Hindlimb muscle (tissue), 1 donor: ENCODE data around the gene SLC51B. TPM values are rescaled to one million over a fixed set of nuclear protein-coding genes. Genes with fewer than 3 reads are reported as not detected.
A peak's percentile ranks its signal among the peaks of the same experiment; 100 is the strongest.
"Not testable (repeated sequence)": the region's sequence is repeated elsewhere in the genome, so short reads cannot be mapped to it uniquely, and the experiment has no call there.

Source experiments
- DNase-seq: peaks from one replicate; pipeline ENCODE4 v3.0.0-alpha.2; 2013
- polyA plus RNA-seq: library from polyadenylated mRNA; unstranded; fragments of 120-200 nt; gene quantifications from one replicate; pipeline ENCODE4 v1.2.1, GENCODE V29; 2013; ENCODE audit not compliant: insufficient read length

Gene SLC51B
- 2.4 TPM for polyA plus RNA-seq

DNA sequence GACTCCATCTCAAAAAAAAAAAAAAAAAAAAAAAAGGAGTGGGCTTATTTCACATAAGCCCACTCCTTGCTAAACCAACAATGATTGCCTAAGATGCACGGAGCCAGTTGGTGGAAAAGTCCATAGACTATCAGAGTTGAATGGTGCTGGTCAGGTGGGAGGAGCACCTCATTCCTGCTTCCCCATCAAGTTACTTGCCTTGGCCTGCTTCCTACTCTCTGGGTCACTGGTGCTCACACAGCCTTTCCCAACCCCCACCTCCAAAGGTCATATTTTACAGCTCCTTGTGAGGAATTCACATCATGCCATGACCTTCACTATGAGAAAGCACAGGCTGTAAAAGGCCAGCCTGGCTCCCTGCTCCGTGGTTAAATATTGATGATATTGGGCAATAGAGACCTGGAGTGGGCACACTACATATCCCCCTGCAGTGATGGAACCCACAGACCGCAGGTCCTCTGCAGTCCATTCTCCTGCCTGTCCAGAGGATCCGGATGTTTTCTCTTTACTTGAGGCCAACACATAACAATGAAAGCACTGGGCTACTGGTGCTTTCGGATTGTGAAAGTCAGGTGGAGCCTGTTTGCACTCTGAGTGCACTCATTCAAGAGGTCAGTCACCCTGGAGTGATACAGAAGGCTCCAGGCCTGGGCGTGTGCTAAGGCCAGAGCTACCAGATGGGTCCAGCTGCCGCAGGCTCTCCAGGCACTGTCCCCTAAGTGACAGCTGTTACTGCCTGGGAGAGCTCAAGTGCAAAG lies at the start of gene SLC51B:
SLC51B (plus strand) TSS at position 664 of the 758 bp plus-strand sequence. CDS start 4,618 bp downstream, outside the sequence.
- DNase-seq: no peak

- DNase-seq: no peak
Measured at GRCh38 chr15:64997066-64997465, 48.1 kb upstream of the SLC51B start.

DNA sequence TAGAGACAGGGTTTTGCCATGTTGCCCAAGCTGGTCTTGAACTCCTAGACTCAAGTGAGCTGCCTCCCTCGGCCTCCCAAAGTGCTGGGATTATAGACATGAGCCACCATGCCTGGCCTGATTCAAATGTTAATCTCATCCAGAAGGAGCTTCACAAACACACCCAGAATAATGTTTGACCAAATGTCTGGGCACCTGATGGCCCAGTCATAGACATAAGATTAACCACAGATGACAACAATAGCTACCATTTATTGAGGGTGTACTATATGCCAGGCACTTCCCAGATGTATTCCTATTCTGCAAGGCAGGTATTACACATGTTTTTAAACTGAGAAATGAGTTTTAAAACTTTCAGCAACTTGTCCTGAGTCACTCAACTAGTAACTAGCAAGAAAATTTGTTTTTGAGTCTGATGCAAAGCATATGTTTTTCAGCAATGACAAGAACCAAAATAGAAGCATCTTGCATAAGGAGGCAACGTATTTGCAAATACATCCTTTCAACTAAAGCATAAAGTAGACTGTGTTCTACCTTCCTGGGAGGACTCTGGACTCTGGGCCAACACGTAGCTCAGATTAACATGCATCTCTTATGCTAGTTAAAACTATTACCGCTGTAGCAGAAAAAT lies 47.3 kb upstream of the SLC51B start:
- no peak for DNase-seq

DNA sequence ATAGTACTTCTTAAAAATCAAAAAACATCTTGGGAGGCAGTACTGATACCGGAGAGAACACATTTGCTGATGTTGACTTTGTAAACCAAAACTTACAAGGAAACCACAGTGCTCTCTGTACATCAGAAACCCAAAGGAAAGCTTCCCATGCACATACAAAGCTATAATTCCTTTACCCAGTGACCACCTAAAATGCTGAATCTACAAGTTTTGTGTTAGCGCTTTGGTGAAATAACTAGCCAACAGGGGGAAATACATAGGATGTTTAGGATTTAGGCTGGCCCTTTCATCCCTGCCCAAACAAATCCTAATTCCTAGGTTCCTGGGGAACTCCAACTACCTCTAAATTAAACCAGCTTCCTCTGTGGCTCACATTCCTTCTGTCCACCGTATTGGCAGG lies 40.2 kb upstream of the SLC51B start:
- DNase-seq: no peak

DNA sequence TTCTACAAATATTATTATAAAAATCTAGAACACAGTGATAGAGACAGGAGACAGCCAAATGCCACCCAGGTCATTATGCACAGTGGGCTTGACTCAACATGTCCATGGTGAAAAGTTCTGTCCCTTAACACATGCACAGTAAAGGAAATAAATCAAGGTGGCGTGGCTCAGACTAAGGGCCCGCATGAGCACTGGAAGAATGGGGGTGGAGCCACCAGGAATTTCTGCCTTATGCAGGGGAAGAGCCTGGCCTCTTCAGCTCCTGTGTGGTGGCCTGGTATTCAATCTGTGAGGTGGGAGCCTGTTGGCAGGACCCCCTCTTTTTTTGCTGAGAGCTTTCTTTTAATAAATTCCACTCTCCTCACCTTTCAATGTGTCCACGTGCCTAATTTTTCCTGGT lies 38.3 kb upstream of the SLC51B start:
- DNase-seq: no peak

DNA sequence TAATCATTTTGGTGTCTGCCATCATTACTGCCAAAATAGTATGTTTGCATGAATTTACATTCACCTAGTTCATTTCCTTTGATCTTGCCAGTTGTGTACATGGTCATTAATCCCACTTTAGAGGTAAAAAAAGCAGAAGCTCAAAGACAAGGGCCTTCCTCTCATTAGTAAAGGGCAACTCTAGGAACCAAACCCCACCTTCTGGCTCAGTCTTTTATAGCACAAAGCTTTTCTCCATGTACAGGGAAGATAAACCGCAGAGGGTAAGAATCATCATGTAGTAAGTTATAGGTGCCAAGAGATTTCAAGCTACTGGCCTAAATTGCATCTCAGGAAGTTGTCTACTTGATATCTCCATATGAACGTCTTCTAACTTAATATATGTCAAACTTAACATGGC lies 36.2 kb upstream of the SLC51B start:
- DNase-seq: no peak

GRCh38 chr15:65011198-65011597 lies 34.0 kb upstream of the SLC51B start:
- DNase-seq: not testable (repeated sequence)

DNA sequence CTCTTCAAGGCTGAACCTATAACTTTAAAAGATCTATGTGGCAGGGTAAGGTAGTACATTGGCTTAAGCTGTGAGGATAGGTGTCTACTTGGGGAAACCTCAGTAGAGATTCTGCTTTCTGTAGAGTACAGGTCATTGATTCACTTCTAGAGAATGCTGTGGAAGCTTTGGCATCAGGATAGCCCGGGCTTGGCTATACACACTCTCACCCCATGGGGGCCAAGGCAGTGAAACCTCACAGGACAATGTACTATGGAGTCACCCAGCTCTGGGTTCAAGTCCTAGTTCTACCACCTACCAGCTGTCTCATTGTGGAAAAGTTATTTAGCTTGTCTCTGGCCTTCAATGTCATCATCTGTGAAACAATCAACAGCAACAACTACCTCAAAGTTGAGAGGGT lies 24.8 kb upstream of the SLC51B start:
- DNase-seq: no peak

DNA sequence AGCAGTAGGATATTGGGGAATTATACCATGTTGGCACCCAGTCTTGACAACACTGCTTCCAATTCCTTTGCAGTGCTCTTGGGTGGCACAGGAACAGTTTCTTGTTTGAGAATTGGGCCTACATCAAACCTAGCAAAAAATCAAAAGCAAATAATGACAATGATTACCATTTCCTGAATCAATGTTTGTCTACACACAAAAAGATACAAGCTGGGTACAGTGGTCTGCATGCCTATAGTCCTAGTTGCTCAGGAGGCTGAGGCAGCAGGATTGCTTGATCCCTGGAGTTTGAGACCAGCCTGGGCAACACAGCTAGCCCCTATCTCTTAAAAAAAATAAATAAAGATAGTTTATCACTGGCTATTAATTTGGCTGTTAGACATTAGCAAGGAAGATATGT lies 23.7 kb upstream of the SLC51B start:
- no peak for DNase-seq

GRCh38 chr15:65026756-65027155 lies 18.4 kb upstream of the SLC51B start:
- no peak for DNase-seq

GRCh38 chr15:65027593-65027992 lies 17.6 kb upstream of the SLC51B start:
- DNase-seq: no peak

GRCh38 chr15:65028338-65028737 lies 16.8 kb upstream of the SLC51B start:
- no peak for DNase-seq

GRCh38 chr15:65028921-65029735 lies 16.1 kb upstream of the SLC51B start, which contains the start of gene MTFMT:
Gene MTFMT (minus strand): TSS chr15:65029639. CDS start chr15:65029613, 26 bp downstream.
- DNase-seq: peak; percentile 84

DNA sequence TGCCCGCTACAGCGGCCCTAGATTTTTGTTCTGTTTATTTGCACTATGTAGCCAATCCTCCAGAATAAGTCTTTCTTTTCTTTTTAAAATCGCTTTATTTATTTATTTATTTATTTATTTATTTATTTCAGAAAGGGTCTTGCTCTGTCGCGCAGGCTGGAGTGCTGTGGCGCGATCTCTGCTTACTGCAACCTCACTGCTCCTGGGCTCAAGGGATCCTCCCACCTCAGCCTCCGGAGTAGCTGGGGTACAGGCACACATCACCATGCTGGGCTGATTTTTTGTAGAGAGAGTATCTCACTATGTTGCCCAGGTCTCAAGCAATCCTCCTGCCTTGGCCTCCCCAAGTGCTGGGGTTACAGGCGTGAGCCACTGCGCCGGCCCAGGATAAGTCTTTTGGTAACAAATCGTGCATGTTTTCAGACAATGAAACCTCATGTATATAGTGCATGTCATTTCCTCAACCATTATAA lies 15.4 kb upstream of the SLC51B start:
- no peak for DNase-seq

GRCh38 chr15:65032801-65033537 lies 12.2 kb upstream of the SLC51B start:
- no peak for DNase-seq

- DNase-seq: no peak
Measured at GRCh38 chr15:65033659-65034269, 11.4 kb upstream of the SLC51B start.

DNA sequence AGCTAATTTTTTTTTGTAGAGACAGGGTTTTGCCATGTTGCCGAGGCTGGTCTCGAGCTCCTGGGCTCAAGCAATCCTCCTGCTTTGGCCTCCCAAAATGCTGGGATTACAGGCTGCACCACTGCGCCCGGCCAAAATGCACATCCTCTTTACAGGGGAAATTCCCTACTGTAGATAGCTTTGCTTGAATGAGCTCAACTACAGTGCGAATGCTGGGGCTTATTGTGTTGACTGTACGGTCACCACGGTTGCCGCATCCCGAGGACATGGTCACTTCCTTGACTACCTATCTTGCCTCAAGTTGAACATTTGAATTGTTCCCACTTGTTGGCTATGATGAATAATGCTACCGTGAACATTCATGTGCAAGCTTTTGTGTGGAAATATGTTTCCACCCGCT lies 10.5 kb upstream of the SLC51B start:
- DNase-seq: no peak

GRCh38 chr15:65037309-65037708 lies 7.9 kb upstream of the SLC51B start:
- DNase-seq: no peak

GRCh38 chr15:65038428-65038827 lies 6.8 kb upstream of the SLC51B start:
- no peak for DNase-seq

GRCh38 chr15:65038836-65039235 lies 6.4 kb upstream of the SLC51B start:
- DNase-seq: no peak

- no peak for DNase-seq
Measured at GRCh38 chr15:65040461-65040860, 4.7 kb upstream of the SLC51B start.

DNA sequence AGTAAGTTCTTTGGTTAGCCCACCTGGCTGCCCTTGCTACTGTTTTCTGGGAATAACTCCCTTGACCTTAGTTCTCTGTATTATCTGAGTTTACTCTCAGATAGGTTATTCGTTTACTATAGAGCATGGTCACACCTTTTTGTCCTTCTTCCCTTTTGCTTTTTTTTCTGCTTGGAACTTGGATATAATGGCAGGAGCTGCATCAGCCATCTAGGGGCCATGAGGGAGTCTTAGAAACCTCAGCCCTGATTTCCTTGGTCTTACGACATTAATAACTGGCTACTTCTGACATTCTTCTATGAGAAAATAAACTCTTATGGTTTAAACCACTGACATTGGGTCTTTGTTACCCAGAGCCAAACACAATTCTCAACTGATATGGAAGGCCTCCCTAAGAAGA lies 3.4 kb upstream of the SLC51B start:
- no peak for DNase-seq
